Measurements from ENCODE around the gene IRF2BP1.

IRF2BP1 gene

DNA sequence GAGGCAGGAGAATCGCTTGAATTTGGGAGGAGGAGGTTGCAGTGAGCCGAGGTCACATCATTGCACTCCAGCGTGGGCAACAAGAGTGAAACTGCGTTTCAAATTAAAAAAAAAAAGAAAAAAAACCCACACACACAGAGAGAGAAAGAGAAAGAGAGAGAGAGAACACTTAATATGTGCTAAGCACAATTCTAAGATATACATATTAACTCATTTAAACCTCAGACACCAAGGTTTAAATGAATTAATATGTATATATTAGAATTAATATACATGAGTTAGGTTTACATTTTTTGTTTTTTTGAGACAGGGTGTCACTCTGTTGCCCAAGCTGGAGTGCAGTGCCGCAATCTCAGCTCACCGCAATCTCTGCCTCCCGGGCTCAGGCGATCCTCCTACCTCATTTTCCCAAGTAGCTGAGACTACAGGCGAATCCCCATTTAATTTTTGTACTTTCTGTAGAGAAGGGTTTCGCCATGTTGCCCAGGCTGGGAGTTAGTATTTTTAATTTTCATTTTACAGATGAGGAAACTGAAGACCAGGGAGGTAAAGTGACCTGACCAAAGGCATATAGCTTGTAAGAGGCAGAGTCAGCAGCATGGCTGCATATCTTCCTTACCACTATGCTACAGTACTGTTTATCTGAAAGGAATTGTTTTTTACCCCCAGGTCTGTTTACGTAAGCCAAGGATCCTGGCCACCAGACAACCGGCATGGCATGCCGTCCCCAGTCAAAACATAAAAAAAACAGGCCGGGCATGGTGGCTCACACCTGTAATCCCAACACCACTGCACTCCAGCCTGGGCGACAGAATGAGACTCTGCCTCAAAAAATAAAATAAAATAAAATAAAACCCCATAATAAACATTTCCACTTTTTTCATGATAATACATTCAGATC lies 25.3 kb downstream of the IRF2BP1 start:
- no peak for DNase-seq

GRCh38 chr19:45854167-45854778 lies 31.7 kb downstream of the IRF2BP1 start:
- no peak for DNase-seq

DNA sequence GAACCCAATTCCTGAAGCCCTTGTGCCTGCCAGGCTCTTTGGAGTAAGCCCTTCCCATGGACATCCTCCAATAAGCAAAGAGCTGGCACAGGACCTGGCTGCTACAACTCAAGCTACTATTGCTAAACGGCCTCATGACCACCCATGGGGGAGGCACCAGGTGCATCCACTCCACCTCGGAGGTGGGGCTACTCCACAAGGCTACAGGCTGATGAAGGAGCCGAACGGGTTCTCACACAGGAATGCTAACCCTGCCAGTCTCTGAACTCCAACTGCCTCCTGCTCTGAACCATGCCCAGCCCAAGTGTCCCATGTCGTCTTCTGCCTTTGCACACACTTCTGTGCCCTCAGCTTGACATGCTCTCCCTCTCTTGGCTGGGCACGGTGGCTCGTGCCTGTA lies 33.0 kb downstream of the IRF2BP1 start:
- DNase-seq, result no peak

DNA sequence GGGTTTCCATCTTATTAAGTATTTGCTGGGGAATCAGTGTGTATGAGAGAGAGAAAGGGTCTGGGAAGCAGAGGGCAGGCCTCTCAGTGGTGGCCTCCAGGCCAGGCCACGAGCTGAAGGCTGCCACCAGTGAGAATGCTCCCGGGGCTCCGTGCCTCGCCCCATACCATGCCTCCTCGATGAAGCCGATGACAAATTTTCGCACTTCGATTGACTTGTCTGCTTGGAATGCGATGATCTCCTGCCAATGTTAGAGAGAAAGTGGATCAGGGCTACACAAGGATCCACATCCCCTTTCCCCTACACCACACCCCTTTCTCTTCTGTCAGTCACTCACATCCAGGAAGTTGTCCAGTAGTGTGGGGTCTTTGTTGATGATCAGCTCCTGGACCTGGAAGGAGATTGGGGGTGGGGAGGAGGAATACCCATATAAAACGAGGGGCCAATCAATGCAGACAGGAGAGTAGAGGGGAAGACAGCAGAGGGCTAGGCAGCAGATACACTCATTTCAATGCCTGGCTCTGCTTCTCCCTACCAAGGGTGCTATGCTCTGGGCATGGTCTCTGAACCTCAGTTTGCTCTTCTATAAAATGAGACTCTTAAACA lies 33.7 kb downstream of the IRF2BP1 start:
- DNase-seq, result no peak

DNA sequence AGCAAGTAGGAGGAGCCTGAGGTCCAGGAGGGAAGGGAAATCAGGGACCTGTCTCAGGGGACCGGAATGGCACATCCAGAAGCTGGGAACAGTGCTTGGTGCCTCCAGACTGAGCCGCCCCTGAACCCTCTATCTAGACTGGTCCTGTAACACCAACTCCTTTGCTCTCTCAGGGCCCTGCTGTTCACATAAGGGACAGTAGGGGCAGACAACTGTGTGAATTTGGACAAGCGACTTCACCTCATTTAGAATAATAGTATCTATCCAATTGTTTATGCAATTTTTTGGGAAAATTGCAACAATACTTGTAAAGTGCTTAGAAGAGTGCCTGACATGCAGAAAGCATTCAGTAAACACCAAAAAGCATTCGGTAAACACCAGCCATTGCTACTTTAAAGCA lies 37.0 kb downstream of the IRF2BP1 start:
- DNase-seq, result no peak

- no peak for DNase-seq
These were observed 38.3 kb downstream of the IRF2BP1 start for GRCh38 chr19:45847663-45848062.

- DNase-seq, result no peak
These were observed 43.7 kb downstream of the IRF2BP1 start for GRCh38 chr19:45842198-45842597.

- no peak for DNase-seq
These were observed 51.0 kb downstream of the IRF2BP1 start for GRCh38 chr19:45834970-45835369.

Data from NCI-H1092 treated with DMSO at 0.1 percent for 48 hours (cell line).